OCI-LY3 (cell line): ENCODE measurements around the gene SVIL.

ENCODE experiments used
- H2AFZ ChIP-seq: fragments of 200-600, 300-600 bp; shearing (Covaris generic); 2 replicates; pipeline ENCODE4 v1.6.0; 2014; ENCODE audit warnings: antibody characterized with exemption, low read depth, low read length
- H3K27ac ChIP-seq: fragments of 200-600, 300-600 bp; sonication (generic); 2 replicates; pipeline ENCODE4 v1.5.1; 2014; ENCODE audit warnings: mild to moderate bottlenecking, low read length, moderate library complexity, mixed read lengths
- H3K27me3 ChIP-seq: fragments of 200-600, 300-600 bp; sonication (generic); 2 replicates; pipeline ENCODE4 v1.6.1; 2014; ENCODE audit warnings: low read depth, low read length, mixed read lengths
- H3K36me3 ChIP-seq: fragments of 200-600, 300-600 bp; sonication (generic); replicated peaks from 2 replicates; pipeline ENCODE3; 2014; ENCODE audit warnings: low read depth, low read length, mixed read lengths
- H3K4me1 ChIP-seq: fragments of 300-600, 200-600 bp; sonication (generic); 2 replicates; pipeline ENCODE4 v1.6.1; 2014; ENCODE audit warnings: low read length, mixed read lengths
- H3K4me2 ChIP-seq: fragments of 200-600, 300-600 bp; sonication (generic); 2 replicates; pipeline ENCODE4 v1.6.1; 2014; ENCODE audit warnings: low read length, mixed read lengths
- H3K4me3 ChIP-seq: fragments of 300-600, 200-600 bp; sonication (generic); 2 replicates; pipeline ENCODE4 v1.5.1; 2014; ENCODE audit warnings: antibody characterized with exemption, mild to moderate bottlenecking, low read length, moderate library complexity
- H3K79me2 ChIP-seq: fragments of 300-600, 200-600 bp; shearing (Covaris generic); 2 replicates; pipeline ENCODE4 v1.6.1; 2014; ENCODE audit warnings: mild to moderate bottlenecking, low read length, mixed read lengths
- H3K9ac ChIP-seq: fragments of 300-600, 200-600 bp; shearing (Covaris generic); 2 replicates; pipeline ENCODE4 v1.6.0; 2014; ENCODE audit warnings: mild to moderate bottlenecking, low read length, moderate library complexity
- H3K9me3 ChIP-seq: fragments of 200-600, 300-600 bp; shearing (Covaris generic); 2 replicates; pipeline ENCODE4 v1.6.1; 2014; ENCODE audit warnings: low read length, mixed read lengths; ENCODE audit not compliant: insufficient read depth
- H4K20me1 ChIP-seq: fragments of 200-600, 300-600 bp; sonication (generic); 2 replicates; pipeline ENCODE4 v1.6.1; 2016; ENCODE audit warnings: low read length, mixed read lengths; ENCODE audit not compliant: insufficient read depth
- CTCF ChIP-seq: fragments of 200-600, 300-600 bp; sonication (generic); IDR thresholded peaks from 2 replicates; pipeline ENCODE4 v1.5.1; 2014; ENCODE audit warnings: antibody characterized with exemption, low read length, low read depth
- EZH2phosphoT487 ChIP-seq: fragments of 200-600 bp; shearing (Covaris generic); IDR thresholded peaks from 2 replicates; pipeline ENCODE4 v1.6.1; 2018; ENCODE audit warnings: antibody characterized with exemption, mixed run types, low read depth

SVIL gene

DNA sequence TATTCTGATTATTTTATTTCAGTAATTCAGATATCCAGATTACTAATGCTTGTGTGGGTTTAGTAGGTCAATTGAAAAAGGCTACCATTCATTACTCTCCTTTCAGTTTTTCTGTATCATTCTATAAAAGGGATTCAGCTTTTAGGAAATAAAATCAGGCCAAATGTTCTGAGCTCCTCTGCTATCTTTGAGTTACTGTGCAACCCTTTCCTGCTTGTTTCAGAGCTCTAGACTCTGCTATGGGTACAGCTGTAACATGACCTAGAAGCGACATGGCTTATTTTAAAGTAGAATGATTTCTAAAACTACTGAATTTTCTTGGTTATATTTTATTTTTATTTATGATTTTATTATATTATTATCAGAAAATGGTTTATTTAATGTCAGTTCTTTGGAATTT, 203.1 kb downstream of the SVIL start:
- H3K4me2 ChIP-seq, result no peak overlapping the region

GRCh38 chr10:29430101-29430500, 204.7 kb downstream of the SVIL start:
- no peaks in the 10 kb centered on the region for H3K79me2 ChIP-seq
- H3K9ac ChIP-seq, result no peak overlapping the region
- no peak for TF ChIP-seq CTCF
- TF ChIP-seq EZH2phosphoT487, result no peak
- H4K20me1 ChIP-seq, result no peaks in the 10 kb centered on the region
- H3K4me2 ChIP-seq, result no peak overlapping the region
- no peak overlapping the region for H2AFZ ChIP-seq
- H3K9me3 ChIP-seq, result no peaks in the 10 kb centered on the region
- H3K36me3 ChIP-seq, result no peaks in the 10 kb centered on the region
- H3K4me1 ChIP-seq, result 0 out of 2 replicates have a peak, but pooled peaks cover 2% of the 10 kb centered on the region
- no peaks in the 10 kb centered on the region for H3K27me3 ChIP-seq
- no peak overlapping the region for H3K27ac ChIP-seq
- no peak overlapping the region for H3K4me3 ChIP-seq

More for the DNA sequence above, 203.1 kb downstream of the SVIL start:
- H3K9ac ChIP-seq, result no peak overlapping the region
- no peaks in the 10 kb centered on the region for H3K27me3 ChIP-seq
- H3K36me3 ChIP-seq, result no peaks in the 10 kb centered on the region
- no peak overlapping the region for H2AFZ ChIP-seq
- no peaks in the 10 kb centered on the region for H4K20me1 ChIP-seq
- no peak overlapping the region for H3K27ac ChIP-seq
- 0 out of 2 replicates have a peak, but pooled peaks cover 2% of the 10 kb centered on the region for H3K4me1 ChIP-seq
- no peaks in the 10 kb centered on the region for H3K79me2 ChIP-seq
- H3K4me3 ChIP-seq, result no peak overlapping the region
- no peaks in the 10 kb centered on the region for H3K9me3 ChIP-seq
- no peak for TF ChIP-seq EZH2phosphoT487
- TF ChIP-seq CTCF, result no peak

DNA sequence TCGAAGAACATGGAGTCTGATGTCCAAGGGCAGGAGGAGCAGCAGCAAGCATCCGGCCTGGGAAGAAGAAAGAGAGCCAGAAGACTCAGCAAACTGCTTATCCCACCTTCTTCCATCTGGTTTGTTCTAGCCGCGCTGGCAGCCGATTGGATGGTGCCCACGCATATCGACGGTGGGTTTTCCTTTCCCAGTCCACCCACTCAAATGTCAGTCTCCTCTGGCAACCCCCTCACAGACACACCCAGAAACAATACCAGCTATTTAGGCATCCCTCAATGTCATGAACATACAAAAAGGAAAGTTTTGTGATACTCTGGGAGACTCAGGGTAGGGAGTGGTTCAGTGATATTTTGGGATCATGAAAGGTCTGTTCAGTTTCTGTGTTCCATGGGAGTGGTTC, 206.3 kb downstream of the SVIL start:
- no peaks in the 10 kb centered on the region for H3K36me3 ChIP-seq
- H3K79me2 ChIP-seq, result no peaks in the 10 kb centered on the region
- H4K20me1 ChIP-seq, result no peaks in the 10 kb centered on the region
- no peak overlapping the region for H3K4me3 ChIP-seq
- TF ChIP-seq EZH2phosphoT487, result no peak
- TF ChIP-seq CTCF, result no peak
- H3K9ac ChIP-seq, result no peak overlapping the region
- H3K4me1 ChIP-seq, result no peaks in the 10 kb centered on the region
- H2AFZ ChIP-seq, result no peak overlapping the region
- no peaks in the 10 kb centered on the region for H3K27me3 ChIP-seq
- H3K9me3 ChIP-seq, result no peaks in the 10 kb centered on the region
- H3K27ac ChIP-seq, result no peak overlapping the region
- no peak overlapping the region for H3K4me2 ChIP-seq

GRCh38 chr10:29427667-29428066, 207.1 kb downstream of the SVIL start:
- no peaks in the 10 kb centered on the region for H3K27me3 ChIP-seq
- TF ChIP-seq CTCF (no peak), EZH2phosphoT487 (no peak)
- no peaks in the 10 kb centered on the region for H3K79me2 ChIP-seq

More at GRCh38 chr10:29427667-29428066, 207.1 kb downstream of the SVIL start:
- Histone ChIP-seq H3K4me2 (no peak overlapping the region), H3K4me3 (no peak overlapping the region), H4K20me1 (no peaks in the 10 kb centered on the region), H3K9me3 (no peaks in the 10 kb centered on the region), H2AFZ (no peak overlapping the region), H3K9ac (no peak overlapping the region), H3K4me1 (no peaks in the 10 kb centered on the region), H3K27ac (no peak overlapping the region), H3K36me3 (peaks cover under 1% of the 10 kb centered on the region)
